Activated naive CD4-positive, alpha-beta T cell (primary cell): Measurements from ENCODE around the gene PCNX1.
"Not testable (repeated sequence)": the region's sequence is repeated elsewhere in the genome, so short reads cannot be mapped to it uniquely, and the experiment has no call there.

ENCODE experiments used
- DNase-seq, 4 experiments: peaks; one replicate each; lab custom pipeline; 2025; lab: John Stamatoyannopoulos, UW

Gene PCNX1

GRCh38 chr14:71021347-71022011 lies 114.2 kb downstream of the PCNX1 start:
- DNase-seq: no peak

DNA sequence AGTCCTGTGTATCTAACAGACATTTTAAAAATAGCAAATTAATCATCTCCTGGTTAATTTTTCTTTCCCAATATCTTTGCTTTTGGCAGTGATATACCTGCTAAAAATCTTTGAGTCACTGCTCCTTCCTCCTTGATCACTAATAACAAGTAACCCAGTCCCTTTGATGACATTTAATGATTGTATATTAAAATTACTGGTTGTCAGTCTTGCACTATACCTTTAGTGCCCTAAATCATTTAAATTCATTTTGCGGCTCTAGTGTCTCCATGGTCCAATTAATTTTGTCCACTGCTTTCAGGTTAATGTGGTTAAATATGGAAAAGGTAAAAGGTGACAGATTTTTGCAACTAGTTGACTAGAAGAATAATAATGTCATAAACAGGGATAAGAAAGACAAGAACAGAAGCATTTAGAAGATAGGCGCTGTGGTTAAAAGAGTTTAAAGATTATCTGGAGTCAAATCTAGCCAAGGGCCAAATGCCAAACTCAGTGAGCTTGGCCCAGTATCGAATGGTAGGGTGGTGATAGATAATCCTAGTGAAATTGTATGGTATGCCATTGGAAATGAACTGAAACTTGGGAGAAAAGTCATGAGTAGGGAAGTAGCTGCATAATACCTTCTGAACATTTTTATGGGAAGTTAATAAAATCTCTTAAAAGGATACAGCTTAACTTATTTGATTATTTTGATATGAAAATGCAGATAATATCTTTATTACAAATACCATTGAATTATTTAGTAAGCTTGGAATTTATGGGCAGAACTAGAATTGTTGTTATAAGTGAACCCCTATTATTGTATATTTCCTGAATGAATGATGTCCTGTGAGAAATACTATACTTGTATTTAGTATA lies 115.0 kb downstream of the PCNX1 start:
- no peak for DNase-seq

DNA sequence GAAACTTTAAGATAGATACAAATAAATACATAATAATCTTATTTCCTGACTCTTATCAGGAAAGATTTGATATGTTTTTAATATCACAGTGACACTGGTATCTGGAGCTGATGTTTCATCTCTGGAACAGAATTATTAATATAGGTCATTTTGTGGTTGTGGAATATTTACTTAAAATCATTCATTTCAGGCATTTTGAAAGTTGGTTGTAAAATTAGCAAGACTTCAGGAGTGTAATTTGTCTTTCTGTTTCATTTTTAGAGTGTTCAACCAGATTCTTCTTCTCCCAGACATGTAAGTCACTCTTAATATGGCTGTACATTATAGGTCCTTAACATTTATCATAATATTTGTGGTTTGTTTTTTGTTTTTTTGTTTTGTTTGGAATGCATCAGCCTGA lies 115.7 kb downstream of the PCNX1 start:
- no peak for DNase-seq

- no peak for DNase-seq
Measured at GRCh38 chr14:71029236-71029781, 122.0 kb downstream of the PCNX1 start.

DNA sequence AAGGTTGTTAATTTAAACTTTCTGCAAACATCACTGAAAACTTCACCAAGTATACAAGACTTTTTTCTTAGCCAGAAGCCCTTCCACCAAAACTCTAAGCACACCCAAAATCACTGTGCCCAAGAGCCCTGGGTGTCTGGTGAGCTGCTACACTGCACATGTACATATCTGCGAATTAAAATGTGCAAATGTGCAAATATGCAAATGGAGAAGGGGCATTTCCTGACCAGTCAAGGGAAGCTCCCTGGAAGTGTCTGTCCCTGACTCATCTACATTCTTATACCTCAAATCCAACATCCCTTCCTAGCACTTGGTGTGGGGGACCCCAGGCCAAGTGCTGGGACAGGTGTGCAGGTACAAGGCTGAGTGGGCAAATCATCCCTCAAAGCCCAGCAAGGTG lies 123.7 kb downstream of the PCNX1 start:
- DNase-seq: no peak

GRCh38 chr14:71036433-71036832 lies 129.2 kb downstream of the PCNX1 start:
- DNase-seq: no peak

DNA sequence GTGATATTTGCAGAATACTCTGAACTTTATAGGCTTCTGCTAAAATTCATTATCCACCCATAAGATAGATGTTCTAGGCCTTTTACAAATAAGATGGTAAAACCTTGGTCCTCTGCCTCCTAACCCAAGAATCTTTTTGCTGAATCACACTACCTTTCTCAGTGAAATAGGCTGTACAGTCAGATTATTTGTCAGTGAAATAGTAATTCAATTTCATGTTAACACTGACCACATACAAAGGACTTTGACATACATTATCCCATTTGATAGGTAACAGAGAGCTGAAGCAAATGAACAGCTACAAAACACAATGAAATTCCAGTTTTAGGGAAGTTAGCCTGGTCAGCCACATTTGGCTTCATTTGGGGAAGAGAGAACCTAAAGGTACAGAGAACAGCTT lies 141.1 kb downstream of the PCNX1 start:
- no peak for DNase-seq

DNA sequence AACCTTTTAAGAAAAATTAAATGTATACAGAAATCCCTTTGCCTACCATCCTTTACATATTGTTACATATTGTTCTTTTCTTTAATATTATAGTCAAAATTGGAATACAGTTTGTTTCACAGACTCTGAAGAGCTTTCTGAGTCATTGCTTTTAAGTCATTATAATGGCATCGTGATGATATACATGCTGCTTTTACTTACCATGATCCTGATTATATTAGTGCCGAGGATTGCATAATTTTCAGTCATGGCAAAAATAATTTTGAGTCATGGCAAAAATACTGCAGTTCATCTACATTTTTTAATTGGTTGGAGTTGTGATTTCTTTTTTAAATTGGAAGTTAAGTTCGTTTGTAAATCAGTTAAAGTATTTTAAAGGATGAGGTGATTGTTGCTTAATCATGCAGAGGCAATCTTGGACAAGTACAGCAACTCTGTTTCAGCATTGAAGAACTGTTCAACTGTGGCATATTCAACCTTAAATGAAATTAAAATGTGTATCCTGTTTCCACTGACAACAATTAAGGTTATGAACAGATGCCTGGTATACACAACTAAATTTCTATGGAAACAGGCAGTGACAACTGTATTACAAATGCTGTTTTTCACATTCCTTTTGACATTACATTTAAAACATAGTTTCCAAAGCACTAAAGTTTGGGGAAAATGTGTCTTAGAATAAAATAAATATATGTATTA lies 142.3 kb downstream of the PCNX1 start:
- no peak for DNase-seq

GRCh38 chr14:71050227-71050823 lies 143.1 kb downstream of the PCNX1 start:
- DNase-seq: no peak

DNA sequence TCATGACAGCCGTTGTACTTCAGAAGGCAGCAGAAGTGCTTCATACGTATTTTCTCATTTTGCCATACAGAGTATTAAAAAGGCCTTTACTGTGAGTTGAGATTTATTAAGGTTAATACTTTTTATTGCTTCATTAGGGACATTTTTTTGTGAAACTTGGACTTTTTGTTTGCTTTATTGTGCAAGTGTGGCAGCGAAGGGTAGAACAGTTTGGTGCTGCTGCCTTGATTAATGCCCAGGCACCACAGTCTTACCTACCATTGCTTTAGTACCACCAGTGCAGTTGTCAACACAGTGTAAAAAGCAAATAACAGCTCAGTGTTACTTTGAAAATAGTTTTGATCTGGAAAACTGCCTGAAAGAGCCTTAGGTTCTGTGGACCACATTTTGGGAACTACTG lies 147.4 kb downstream of the PCNX1 start:
- DNase-seq: no peak

DNA sequence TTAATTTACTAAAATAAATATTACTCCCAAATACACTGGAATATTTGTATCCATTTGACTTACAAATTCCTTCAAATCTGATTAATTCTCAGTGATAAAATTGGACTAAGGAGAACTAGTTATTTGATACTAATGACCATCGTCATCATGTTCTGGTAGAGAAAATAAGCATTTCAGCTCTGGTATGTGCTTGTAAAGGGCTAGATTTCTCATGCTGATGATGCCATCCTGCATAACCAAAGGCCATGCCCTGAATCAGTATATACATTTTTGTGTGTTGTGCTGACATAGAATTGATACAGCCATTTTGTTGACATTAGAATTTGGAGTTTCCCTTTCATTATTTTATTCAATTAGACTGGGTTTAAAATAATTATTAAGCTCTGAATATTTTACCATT lies 148.9 kb downstream of the PCNX1 start:
- no peak for DNase-seq

GRCh38 chr14:71060274-71060673 lies 153.0 kb downstream of the PCNX1 start:
- no peak for DNase-seq

DNA sequence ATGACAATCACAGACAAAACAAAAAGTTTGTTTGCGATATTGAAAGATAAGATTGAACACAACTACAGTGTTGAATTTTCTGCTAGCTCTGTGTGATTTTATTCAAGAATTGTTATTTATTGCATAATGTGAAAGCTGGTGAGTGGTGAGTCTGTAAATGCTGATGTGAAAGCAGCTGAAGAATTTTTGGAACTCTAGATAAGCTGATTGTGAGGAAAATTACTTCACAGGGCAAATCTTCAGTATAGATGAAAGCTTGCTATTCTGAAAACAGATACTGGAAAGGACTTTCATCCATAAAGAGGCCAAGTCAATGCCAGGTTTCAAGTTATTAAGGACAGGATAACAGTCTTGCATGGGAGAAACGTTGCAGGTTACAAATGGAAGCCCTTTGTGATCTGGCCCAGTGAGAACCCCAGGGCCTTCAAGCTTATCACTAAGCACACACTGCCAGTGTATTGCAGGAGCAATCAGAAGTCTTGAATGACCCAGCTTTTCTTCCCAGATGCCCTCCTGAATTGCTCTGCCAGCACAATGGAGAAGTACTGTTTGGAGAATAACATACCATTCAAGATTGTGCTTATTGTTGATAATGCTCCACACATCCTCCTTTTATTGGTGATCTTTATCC lies 153.7 kb downstream of the PCNX1 start:
- no peak for DNase-seq

- no peak for DNase-seq
Measured at GRCh38 chr14:71061458-71061857, 154.2 kb downstream of the PCNX1 start.

GRCh38 chr14:71062581-71063303 lies 155.5 kb downstream of the PCNX1 start:
- no peak for DNase-seq

DNA sequence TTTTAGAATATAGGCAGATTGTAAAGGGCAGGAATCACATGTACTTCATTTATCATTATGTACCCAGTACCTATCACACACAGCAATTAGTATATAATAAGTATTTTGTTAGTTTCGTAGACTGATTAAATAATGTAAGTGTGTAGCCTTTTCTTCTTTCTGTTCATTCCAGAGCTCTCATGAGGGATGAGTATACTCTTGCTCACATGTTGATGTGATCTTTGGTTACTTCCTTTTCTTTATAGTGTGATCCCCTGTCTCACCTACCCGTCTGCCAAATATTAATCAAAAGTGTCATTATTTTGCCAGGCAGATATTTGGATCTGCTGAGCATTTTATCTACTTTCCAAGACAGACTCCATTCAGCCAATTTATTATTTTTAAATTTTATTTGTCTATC lies 156.1 kb downstream of the PCNX1 start:
- DNase-seq: no peak

DNA sequence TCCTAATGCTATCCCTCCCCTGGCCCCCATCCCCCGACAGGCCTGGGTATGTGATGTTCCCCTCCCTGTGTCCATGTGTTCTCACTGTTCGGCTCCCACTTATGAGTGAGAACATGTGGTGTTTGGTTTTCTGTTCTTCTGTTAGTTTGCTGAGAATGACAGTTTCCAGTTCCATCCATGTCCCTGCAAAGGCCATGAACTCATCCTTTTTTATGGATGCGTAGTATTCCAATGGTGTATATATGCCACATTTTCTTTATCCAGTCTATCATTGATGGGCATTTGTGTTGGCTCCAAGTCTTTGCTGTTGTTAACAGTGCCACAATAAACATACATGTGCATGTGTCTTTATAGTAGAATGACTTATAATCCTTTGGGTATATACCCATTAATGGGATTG lies 157.5 kb downstream of the PCNX1 start:
- not testable (repeated sequence) for DNase-seq

DNA sequence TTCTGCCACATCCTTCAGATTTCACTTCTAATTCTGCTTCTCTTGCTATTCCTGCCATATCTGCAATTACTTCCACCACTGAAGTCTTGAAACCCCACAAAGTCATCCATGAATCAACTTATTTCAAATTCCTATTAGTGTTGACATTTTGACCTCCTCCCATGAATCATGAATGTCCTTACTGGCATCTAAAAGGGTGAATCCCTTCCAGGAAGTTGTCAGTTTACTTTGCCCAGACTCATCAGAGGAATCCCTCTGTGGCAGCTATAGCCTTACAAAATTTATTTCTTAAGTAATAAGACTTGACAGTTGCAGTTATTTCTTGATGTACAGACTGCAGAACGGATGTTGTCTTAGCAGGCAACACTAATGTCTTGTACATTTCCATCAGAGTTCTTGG lies 162.9 kb downstream of the PCNX1 start:
- no peak for DNase-seq

DNA sequence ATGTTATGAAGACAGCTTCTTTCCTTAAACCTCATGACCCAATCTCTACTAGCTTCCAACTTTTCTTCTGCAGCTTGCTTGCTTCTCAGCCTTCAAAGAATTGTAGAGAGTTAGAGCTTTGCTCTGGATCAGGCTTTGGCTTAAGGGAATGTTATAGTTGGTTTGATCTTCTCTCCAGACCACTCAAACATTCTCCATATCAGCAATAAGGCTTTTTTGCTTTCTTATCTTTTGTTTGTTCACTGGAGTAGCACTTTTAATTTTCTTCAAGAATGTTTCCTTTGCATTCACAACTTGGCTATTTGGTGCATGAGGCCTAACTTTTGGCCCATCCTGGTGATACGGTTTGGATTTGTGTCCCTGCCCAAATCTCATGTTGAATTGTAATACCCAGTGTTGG lies 163.8 kb downstream of the PCNX1 start:
- DNase-seq: no peak

DNA sequence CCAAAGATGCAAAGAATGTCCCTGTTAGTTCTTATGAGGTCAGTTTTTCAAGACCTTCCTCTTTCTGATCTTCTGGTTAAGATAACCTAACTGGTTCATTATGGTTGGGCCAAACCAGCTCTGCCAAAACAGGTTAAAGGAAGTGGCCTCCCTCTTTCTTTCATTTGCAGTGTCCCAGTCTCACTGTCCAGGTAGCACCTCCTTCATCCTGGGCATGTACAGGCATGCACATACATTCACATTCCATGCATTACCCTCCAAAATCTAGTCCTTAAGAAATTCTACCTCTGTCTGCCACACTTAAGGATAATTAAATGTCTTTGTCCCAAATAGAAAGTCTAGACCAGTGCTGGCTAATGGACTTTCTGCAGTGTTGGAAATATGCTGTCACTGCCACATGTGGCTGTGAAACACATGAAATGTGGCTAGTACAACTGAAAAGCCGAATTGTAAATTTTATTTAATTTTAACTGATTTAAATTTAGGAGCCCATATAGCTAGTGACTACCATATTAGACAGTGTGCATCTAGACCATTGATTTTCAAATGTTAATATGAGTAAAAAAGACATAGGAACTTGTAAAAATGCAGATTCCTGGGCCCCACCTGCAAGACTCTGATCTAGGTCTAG lies 169.3 kb downstream of the PCNX1 start:
- no peak for DNase-seq

DNA sequence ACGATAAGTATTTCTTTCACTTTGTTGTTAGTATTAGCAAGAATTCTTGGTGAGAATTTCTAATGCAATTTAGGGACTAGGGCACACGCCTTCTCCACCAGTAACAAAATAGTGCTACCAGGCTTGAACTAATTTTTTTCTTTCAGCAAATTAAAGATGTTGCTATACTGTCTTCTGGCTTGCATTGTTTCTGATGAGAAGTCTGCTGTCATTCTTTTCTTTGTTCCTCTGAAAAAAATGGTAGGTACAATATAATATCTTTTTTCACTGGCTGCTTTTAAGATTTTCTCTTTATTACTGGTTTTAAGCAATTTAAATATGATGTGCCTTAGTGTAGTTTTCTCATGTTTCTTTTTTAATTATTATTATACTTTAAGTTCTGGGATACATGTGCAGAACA lies 171.2 kb downstream of the PCNX1 start:
- no peak for DNase-seq
